ENCODE data around the gene TAF1C. TPM values are rescaled to one million over a fixed set of nuclear protein-coding genes. Genes with fewer than 3 reads are reported as not detected.

TAF1C gene
- total RNA-seq, 1 experiment from 2014 or later = 31.9 TPM

- BruUV-seq (replicated peaks) = no TSS peak
- CTCF ChIA-PET = no interaction called here
These were observed 27.9 kb downstream of the TAF1C start for GRCh38 chr16:84159007-84159406.

GRCh38 chr16:84156342-84156784 is 30.5 kb downstream of the TAF1C start:
- Histone ChIP-seq H3K9me3 (ENCODE audit: control insufficient read depth, insufficient read depth, low read depth, low read length) (no peaks in the 10 kb centered on the region), H3K27me3 (ENCODE audit: control insufficient read depth, insufficient read depth, low read length) (no peaks in the 10 kb centered on the region), H3K36me3 (ENCODE audit: control insufficient read depth, insufficient read depth, low read length) (no peaks in the 10 kb centered on the region), H3K27ac (ENCODE audit: low read length) (no peak overlapping the region), H3K4me1 (ENCODE audit: control insufficient read depth, insufficient read depth, low read length) (no peaks in the 10 kb centered on the region; the same call in 1 of the 2 replicates), H3K4me3 (ENCODE audit: low read depth in 2 of 2, low read length in 2 of 2) (no peak overlapping the region)
- POLR2A ChIA-PET = no interaction called here
- BruUV-seq (replicated peaks) = no TSS peak
- DNase-seq (ENCODE audit: low read depth, low spot score) = no peak
- CTCF ChIA-PET = interaction anchor here (0.7 to 1.0 kb wide), 4 partner anchors 10 to 271 kb away, joined by 3 to 7 read pairs (median 6); no protein-coding TSS in a partner anchor
- in situ Hi-C loops (cut with HindIII; ENCODE audit: low pct_unique_long_range_greater_than_20kb, low sequenced_read_pairs) (no loop called here), intact Hi-C loops (cut with micrococcal nuclease; ENCODE audit: unreplicated experiment) (no loop called here)
- no peak for ATAC-seq
- TF ChIP-seq SIN3A (IDR thresholded peaks at IDR 0.05; ENCODE audit: borderline replicate concordance, insufficient read depth, low read depth, low read length) (no peak), TCF7L2 (IDR thresholded peaks at IDR 0.05; ENCODE audit: low read depth, low read length) (no peak), POLR2AphosphoS5 (IDR thresholded peaks at IDR 0.05; ENCODE audit: low read depth, low read length) (no peak), REST (IDR thresholded peaks at IDR 0.05; ENCODE audit: insufficient read depth in 1 of 2, low read depth in 2 of 2, low read length in 1 of 2) (no peak), CTCF (IDR thresholded peaks at IDR 0.05) (no peak)

More at GRCh38 chr16:84159007-84159406, 27.9 kb downstream of the TAF1C start:
- intact Hi-C loops (cut with micrococcal nuclease; ENCODE audit: unreplicated experiment) (no loop called here), in situ Hi-C loops (cut with HindIII; ENCODE audit: low pct_unique_long_range_greater_than_20kb, low sequenced_read_pairs) (no loop called here)
- POLR2A ChIA-PET = no interaction called here
- Histone ChIP-seq H3K27me3 (ENCODE audit: control insufficient read depth, insufficient read depth, low read length) (no peaks in the 10 kb centered on the region), H3K4me3 (ENCODE audit: low read depth in 2 of 2, low read length in 2 of 2) (no peak overlapping the region), H3K4me1 (ENCODE audit: control insufficient read depth, insufficient read depth, low read length) (no peaks in the 10 kb centered on the region; the same call in 1 of the 2 replicates), H3K27ac (ENCODE audit: low read length) (no peak overlapping the region), H3K9me3 (ENCODE audit: control insufficient read depth, insufficient read depth, low read depth, low read length) (no peaks in the 10 kb centered on the region), H3K36me3 (ENCODE audit: control insufficient read depth, insufficient read depth, low read length) (no peaks in the 10 kb centered on the region)
- no peak for DNase-seq (ENCODE audit: low read depth, low spot score)
- TF ChIP-seq CTCF (IDR thresholded peaks at IDR 0.05) = no peak
- no peak for TF ChIP-seq TCF7L2 (IDR thresholded peaks at IDR 0.05; ENCODE audit: low read depth, low read length)
- TF ChIP-seq POLR2AphosphoS5 (IDR thresholded peaks at IDR 0.05; ENCODE audit: low read depth, low read length) = no peak
- no peak for TF ChIP-seq REST (IDR thresholded peaks at IDR 0.05; ENCODE audit: insufficient read depth in 1 of 2, low read depth in 2 of 2, low read length in 1 of 2)
- no peak for TF ChIP-seq SIN3A (IDR thresholded peaks at IDR 0.05; ENCODE audit: borderline replicate concordance, insufficient read depth, low read depth, low read length)
- ATAC-seq = no peak
